Iris pigment epithelial cell (primary cell): ENCODE data around the gene CTBP1.

Source experiments
- DNase-seq: peaks from one replicate; pipeline ENCODE4 v3.0.0-alpha.2; 2011; ENCODE audit warnings: low read depth

CTBP1 gene

GRCh38 chr4:1223841-1224809 is 24.8 kb downstream of the CTBP1 start:
- no peak for DNase-seq

GRCh38 chr4:1222938-1223690 is 25.8 kb downstream of the CTBP1 start:
- no peak for DNase-seq

GRCh38 chr4:1222036-1222789 is 26.7 kb downstream of the CTBP1 start:
- no peak for DNase-seq

- DNase-seq: no peak
These were observed 27.6 kb downstream of the CTBP1 start for GRCh38 chr4:1221155-1221870.

GRCh38 chr4:1220566-1220965 is 28.4 kb downstream of the CTBP1 start:
- no peak for DNase-seq

GRCh38 chr4:1219566-1219950 is 29.4 kb downstream of the CTBP1 start:
- DNase-seq: no peak

- DNase-seq: no peak
These were observed 30.0 kb downstream of the CTBP1 start for GRCh38 chr4:1218634-1219565.

GRCh38 chr4:1217366-1217765 is 31.6 kb downstream of the CTBP1 start:
- no peak for DNase-seq

- DNase-seq: no peak
These were observed 32.0 kb downstream of the CTBP1 start for GRCh38 chr4:1216869-1217294.

- DNase-seq: no peak
These were observed 32.8 kb downstream of the CTBP1 start for GRCh38 chr4:1216076-1216614.

- DNase-seq: no peak
These were observed 33.5 kb downstream of the CTBP1 start for GRCh38 chr4:1215141-1216075.

- no peak for DNase-seq
These were observed 34.5 kb downstream of the CTBP1 start for GRCh38 chr4:1214101-1215095.

- no peak for DNase-seq
These were observed 35.5 kb downstream of the CTBP1 start for GRCh38 chr4:1213336-1213995.

- no peak for DNase-seq
These were observed 36.2 kb downstream of the CTBP1 start for GRCh38 chr4:1212546-1213335.

- DNase-seq: no peak
These were observed 36.9 kb downstream of the CTBP1 start for GRCh38 chr4:1211891-1212545.

- no peak for DNase-seq
These were observed 37.6 kb downstream of the CTBP1 start for GRCh38 chr4:1211371-1211770.
